Activated T-helper 1 cell treated with anti-CD3 and anti-CD28 coated beads, Interleukin-12 subunit alpha, Interleukin-12 subunit beta, Interleukin-2, Interleukin-4 antibody, amounts not matched to agents 30 ng/mL and 10 ng/mL and 1 ng/mL, durations not matched to agents 14 hours and 24 hours and 36 hours (primary cell): ENCODE measurements around the gene GSTA1. TPM values are rescaled to one million over a fixed set of nuclear protein-coding genes. Genes with fewer than 3 reads are reported as not detected.

Experiments used
- total RNA-seq: library from RNA; stranded (reverse); gene quantifications from 2 replicates; pipeline ENCODE4 v1.2.3, GENCODE V29; 2022

GSTA1 gene
- total RNA-seq, 1 donor from 2014 or later, result not detected

Other genes starting within 250 kb of the GSTA1 start
- gene TRAM2, start 226.8 kb downstream of the GSTA1 start, total RNA-seq, result 2.1 and 2.5 TPM in 2 replicates
- gene TMEM14A, start 132.7 kb downstream of the GSTA1 start, total RNA-seq, result 12.2 and 15.1 TPM in 2 replicates
- gene GSTA2, start 40.3 kb downstream of the GSTA1 start, total RNA-seq, result not detected in 2 replicates
- not detected in 2 replicates for gene GSTA5, start 37.0 kb upstream of the GSTA1 start, total RNA-seq
- not detected in 2 replicates for gene GSTA3, start 105.9 kb upstream of the GSTA1 start, total RNA-seq
- 35.8 and 38.7 TPM in 2 replicates for gene GSTA4, start 191.5 kb upstream of the GSTA1 start, total RNA-seq